Measurements from ENCODE around the gene IGFBP4.

GRCh38 chr17:40479754-40480480 lies 36.7 kb downstream of the IGFBP4 start:
- TF ChIP-seq CTCF (CRISPR knock-in tag; IDR thresholded peaks at IDR 0.05) (no peak), ZBTB2 (CRISPR knock-in tag; IDR thresholded peaks at IDR 0.05; ENCODE audit: low read depth) (no peak), ZFP41 (CRISPR knock-in tag; IDR thresholded peaks at IDR 0.05; ENCODE audit: borderline replicate concordance) (no peak), USF2 (IDR thresholded peaks at IDR 0.05; ENCODE audit: low read depth, low read length) (no peak), USF2 (CRISPR knock-in tag; IDR thresholded peaks at IDR 0.05; ENCODE audit: borderline replicate concordance) (no peak), SP2 (CRISPR knock-in tag; IDR thresholded peaks at IDR 0.05) (no peak), HMGXB3 (CRISPR knock-in tag; IDR thresholded peaks at IDR 0.05; ENCODE audit: borderline replicate concordance) (no peak), CREM (IDR thresholded peaks at IDR 0.05) (no peak), CREM (CRISPR knock-in tag; IDR thresholded peaks at IDR 0.05) (no peak), ARID5B (CRISPR knock-in tag; IDR thresholded peaks at IDR 0.05) (no peak)

Data from HepG2 (cell line).